GM12864 (cell line): Measurements from ENCODE around the gene OBP2B.
A peak's percentile ranks its signal among the peaks of the same experiment; 100 is the strongest.

Experiments used
- DNase-seq: peaks from one replicate; pipeline ENCODE4 v3.0.0-alpha.2; 2011; ENCODE audit warnings: low read depth
- H3K4me3 ChIP-seq: 2 replicates; pipeline ENCODE4 v1.5.1; 2011; ENCODE audit warnings: mild to moderate bottlenecking, low read depth, low read length, control low read depth
- TF ChIP-seq, protein P1 (sequence below): IDR thresholded peaks from 2 replicates; pipeline ENCODE4 v1.5.1; 2011; ENCODE audit warnings: low read depth, mild to moderate bottlenecking, moderate library complexity, low read length, control low read depth, inconsistent platforms; ENCODE audit errors: missing control alignments

OBP2B gene

DNA sequence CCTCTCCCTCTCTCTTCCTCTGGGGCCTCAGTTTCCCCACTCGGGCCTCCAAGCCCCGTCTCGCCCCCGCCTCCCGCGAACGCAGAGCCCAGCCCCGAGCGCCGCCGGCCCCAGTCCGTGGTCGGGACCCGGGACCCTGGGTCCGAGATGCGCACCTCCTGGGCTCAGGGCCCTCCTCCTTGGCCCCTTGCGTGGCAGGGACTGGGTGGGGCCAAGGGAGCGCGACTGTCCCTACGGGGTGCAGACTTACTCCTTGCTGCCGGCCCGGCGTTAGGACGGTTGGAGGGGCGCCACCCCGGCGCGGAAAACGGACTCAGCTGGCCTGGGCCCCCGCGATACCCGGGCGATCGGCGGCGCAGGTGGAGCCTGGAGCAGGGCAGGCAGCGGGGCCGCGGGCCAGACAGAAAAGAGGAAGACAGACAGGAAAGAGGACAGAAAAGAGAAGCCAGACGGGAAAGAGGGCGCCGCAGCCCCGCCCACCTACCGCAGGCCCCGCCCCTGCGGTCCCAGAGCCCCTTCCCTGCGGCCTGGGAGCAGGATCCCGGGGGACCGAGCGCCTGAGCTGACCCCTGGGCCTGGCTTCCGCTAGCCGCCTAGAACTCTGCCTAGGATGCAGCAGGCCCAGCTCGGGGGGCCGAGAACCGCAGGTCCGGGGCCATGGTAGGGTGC, 45.4 kb downstream of the OBP2B start, which contains the start of gene GBGT1:
GBGT1 (minus strand) TSS at position 411 of the 669 bp plus-strand sequence. CDS start 1,502 bp downstream, outside the sequence.
- H3K4me3 ChIP-seq, result peak within 1 kb of the TSS; percentile 70
- TF ChIP-seq, protein P1, sequence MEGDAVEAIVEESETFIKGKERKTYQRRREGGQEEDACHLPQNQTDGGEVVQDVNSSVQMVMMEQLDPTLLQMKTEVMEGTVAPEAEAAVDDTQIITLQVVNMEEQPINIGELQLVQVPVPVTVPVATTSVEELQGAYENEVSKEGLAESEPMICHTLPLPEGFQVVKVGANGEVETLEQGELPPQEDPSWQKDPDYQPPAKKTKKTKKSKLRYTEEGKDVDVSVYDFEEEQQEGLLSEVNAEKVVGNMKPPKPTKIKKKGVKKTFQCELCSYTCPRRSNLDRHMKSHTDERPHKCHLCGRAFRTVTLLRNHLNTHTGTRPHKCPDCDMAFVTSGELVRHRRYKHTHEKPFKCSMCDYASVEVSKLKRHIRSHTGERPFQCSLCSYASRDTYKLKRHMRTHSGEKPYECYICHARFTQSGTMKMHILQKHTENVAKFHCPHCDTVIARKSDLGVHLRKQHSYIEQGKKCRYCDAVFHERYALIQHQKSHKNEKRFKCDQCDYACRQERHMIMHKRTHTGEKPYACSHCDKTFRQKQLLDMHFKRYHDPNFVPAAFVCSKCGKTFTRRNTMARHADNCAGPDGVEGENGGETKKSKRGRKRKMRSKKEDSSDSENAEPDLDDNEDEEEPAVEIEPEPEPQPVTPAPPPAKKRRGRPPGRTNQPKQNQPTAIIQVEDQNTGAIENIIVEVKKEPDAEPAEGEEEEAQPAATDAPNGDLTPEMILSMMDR, result no peak
- no peak for DNase-seq

DNA sequence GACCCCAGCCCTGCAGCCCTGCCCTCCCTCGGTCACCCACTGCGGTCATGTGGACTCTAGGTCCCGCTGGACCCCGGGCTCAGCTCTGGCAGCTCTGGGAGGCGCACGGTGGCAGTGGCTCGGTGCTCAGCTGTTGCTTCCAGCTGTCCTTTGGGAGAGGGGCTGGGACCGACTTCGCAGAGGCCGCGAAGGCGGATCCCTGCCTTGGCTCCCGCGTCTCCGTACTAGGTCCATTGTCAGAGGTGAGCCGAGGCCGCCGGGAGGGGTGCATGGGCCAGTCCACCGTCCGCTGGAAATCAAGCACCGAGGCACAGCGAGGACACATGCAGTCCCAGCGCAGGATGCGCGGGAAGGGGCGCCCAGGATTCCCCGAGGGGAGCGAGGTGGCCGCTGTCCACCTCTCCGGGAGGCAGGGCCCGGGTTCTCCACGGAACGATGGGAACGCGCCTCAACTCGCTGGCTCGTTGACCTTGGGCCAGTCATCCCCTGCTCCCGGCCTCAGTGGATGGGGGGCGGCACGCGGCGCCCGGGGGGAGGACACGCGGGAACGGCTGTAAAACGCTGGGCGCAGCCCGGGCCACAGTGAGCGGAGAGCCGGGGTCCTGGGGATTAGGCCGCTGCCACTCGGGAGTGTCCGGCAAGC, 46.1 kb downstream of the OBP2B start:
- TF ChIP-seq, protein P1, result no peak
- no peak for DNase-seq
- H3K4me3 ChIP-seq, result peak overlapping the region; percentile 70

DNA sequence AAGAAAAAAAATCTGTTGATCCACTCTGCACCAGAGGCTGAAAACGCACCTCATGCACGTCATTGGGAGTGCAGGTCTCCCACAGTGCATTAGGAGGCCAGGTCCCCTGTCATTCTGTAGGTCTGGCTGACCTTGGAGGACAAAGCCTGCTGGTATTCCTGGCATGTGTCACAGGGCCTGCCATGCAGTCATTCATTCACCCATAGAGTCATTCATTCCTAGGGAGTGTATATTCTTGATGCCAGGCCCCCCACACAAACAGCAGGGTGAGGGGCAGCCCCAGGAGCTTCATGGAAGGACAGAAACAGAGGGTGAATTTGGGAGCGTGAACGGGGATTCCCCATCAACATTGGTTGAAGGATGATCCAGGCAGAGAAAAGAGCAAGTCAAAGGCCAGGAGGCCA, 47.5 kb downstream of the OBP2B start:
- DNase-seq, result no peak
- no peak overlapping the region for H3K4me3 ChIP-seq
- TF ChIP-seq, protein P1, result no peak

DNA sequence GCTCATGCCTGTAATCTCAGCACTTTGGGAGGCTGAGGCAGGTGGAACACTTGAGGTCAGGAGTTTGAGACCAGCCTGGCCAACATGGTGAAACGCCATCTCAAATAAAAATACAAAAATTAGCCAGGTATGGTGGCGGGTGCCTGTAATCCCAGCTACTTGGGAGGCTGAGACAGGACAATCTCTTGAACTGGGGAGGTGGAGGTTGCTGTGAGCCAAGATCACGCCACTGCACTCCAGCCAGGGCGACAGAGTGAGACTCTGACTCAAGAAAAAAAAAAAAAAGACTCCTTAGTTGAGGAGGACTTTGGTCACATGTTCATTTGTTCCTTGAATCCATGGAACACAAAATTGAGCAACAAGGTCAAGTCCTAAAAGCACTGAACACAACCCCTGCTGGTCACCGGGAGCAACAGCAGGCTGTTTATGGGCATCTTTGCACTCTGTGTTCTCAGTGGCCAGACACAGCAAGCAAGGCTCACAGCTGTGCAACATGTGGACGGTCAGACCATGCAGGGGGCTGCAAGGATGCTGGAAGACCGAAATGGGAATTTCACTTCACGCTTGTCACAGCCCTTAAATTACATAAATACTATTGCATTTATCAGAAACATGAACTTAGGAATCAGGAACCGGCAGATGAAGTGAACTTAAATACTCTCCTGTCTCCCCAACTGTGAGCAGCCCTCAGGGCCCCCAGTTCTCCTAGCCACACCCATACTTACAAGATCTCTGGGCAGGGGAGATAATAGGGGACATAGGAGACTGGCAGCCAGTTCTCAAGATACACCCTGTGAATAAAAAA, 48.1 kb downstream of the OBP2B start:
- no peak for DNase-seq
- no peak overlapping the region for H3K4me3 ChIP-seq
- TF ChIP-seq, protein P1, result peak; percentile 96

DNA sequence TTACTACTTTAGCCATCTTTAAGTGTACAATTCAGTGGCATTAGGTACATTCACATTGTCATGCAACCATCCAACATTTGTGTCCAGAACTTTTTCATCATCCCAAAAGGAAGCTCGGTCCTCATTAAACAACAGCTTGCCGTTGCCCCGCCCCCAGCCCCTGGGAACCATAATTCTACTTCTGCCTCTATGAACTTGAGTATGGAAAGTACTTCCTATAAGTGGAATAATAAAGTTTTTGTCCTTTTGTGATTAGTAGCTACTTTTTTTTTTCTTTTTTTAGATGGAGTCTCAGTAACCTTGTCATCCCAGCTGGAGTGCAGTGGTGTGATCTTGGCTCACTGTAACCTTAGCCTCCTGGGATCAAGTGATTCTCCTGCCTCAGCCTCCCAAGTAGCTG, 50.4 kb downstream of the OBP2B start:
- DNase-seq, result no peak
- TF ChIP-seq, protein P1, result no peak
- H3K4me3 ChIP-seq, result no peak overlapping the region
